ENCODE data around the gene DSCAM.
"Not testable (repeated sequence)": the region's sequence is repeated elsewhere in the genome, so short reads cannot be mapped to it uniquely, and the experiment has no call there.

DSCAM gene

DNA sequence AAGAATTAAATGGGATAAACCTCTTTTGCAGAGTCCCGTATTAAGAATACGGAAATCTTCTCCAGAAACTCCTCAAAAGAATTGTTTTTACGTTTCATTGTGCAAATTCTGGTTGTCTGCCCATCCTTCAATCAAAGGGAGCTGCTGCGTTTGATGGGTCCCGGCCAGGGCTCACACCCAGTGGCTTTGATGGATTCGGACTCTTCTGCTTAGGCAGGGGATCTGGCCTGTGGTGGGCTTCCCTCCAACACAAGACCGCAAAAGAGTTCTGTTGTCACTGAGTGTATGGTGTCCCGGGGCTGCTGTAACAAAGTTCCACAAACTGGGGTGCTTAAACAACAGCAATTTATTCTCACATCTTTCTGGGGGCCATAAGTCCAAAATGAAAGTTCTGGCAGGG, 577.7 kb downstream of the DSCAM start:
- in situ Hi-C loops (cut with MboI; ENCODE audit: low sequenced_read_pairs): no loop called here

DNA sequence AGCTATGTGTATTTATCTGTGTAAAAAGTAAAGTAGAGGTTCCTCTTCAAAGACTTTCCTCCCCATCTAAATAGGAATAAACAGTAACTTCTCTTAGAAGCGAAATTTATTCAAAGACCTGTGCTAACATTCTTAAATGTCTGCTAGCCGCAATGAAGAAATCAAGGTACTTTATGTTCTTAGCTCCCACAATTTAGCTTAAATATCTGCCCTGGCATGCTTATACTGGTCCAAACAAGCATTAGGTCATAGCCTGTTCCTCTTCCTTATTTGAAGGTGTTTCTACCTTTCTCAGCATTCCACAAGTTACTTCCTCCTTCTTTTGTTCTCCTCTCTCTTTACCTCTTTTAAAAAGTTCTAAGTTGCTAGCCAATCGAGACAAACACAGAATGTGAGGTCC, 588.5 kb downstream of the DSCAM start:
- in situ Hi-C loops (cut with MboI; ENCODE audit: low sequenced_read_pairs): not testable (repeated sequence)

- in situ Hi-C loops (cut with MboI; ENCODE audit: low sequenced_read_pairs): no loop called here
Measured at GRCh38 chr21:40257342-40257741, 589.6 kb downstream of the DSCAM start.

DNA sequence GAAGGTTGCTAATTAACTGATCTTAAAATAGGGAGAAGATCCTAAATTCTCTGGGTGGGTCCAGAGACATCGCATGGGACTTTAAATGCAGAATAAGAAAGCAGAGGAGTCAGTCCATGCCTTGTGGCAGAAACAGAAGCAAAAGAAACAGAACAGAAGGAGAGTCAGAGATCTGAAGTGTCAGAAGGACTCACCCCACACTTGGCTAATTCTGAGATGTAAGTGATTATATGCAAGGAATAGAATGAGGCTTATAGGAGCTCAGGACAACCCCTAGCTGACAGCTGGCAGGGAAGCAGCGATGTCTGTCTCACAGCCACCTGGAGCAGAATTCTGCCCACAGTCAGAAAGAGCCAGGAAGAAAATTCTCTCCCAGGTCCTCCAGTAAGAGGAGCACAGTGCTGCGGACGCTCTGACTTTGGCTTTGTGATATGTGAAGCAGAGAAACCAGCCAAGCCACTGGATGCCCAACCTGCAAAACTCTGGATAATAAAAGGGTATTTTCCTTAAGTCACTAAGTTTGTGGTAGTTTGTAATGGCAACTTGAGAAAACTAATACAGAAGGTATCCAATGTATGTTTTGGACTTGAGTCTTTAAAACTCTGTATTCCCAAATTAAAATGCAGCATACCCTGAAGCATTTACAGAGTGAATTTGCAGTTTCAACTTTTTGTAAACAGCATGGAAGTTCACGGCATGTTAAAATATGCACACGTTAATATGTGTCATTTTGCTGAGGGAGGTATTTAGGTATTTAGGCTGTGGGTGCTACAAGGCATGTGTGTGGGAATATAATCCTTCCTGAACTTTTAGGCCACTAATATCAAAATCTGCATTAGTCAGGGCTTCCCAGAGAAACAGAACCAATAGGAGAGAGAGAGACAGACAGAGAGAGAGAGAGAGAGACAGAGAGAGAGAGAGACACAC, 591.2 kb downstream of the DSCAM start:
- in situ Hi-C loops (cut with MboI; ENCODE audit: low sequenced_read_pairs): no loop called here

- in situ Hi-C loops (cut with MboI; ENCODE audit: low sequenced_read_pairs): no loop called here
Measured at GRCh38 chr21:40254540-40255465, 592.2 kb downstream of the DSCAM start.

DNA sequence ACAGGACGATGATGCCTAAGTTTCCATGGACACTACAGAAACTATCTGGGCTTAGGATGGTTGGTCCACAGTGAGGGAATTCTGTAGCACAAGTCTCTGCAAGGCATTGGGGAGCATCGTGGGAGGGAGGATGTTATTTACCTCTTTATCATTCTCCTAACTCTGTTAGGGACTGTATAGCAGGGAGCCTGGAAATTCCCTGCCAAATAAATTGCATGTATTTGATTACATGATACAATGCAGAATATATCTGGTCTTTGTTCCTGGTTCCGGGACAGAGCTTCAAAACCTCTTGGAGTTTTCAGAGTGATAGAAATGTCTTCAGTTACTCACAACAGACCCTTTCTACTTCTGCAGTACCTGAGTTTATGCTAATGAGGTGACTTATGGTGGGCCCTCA, 593.8 kb downstream of the DSCAM start:
- in situ Hi-C loops (cut with MboI; ENCODE audit: low sequenced_read_pairs): no loop called here

DNA sequence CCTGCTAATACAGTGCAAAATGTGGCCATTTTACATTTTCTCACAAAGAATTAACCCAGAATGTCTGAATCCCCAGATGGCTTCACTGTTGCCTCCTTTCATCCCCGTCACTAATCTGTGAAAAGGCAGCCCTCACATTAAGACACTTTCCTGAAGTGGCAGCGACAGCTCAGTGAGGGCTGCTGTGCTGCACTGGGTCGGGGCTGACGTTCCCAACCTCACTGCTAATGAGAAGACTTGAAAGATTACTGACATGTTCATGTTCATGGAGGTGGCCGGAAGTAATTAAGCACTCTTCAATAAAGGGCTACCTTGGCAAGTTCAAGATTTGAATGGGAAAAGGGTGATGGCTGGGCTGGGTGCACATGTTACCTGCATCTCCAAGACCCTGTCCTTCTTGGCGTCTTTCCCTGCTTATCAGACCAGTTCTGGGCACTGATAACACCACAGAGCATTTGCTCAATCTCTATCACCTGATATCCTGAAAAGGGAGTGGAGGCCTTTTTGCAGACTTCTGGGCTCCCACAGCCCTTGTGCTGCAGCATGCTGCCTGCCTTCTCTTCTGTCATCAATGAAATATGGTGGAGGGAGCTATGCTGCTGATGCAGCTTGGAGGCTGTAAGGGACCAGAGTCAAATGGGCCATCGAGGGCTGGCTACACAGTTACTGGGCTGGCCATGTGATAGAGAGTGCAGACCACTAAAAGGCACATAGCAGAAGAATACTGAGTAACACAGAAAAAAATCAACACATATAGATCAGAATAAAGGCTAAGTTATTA, 596.3 kb downstream of the DSCAM start:
- in situ Hi-C loops (cut with MboI; ENCODE audit: low sequenced_read_pairs): no loop called here

DNA sequence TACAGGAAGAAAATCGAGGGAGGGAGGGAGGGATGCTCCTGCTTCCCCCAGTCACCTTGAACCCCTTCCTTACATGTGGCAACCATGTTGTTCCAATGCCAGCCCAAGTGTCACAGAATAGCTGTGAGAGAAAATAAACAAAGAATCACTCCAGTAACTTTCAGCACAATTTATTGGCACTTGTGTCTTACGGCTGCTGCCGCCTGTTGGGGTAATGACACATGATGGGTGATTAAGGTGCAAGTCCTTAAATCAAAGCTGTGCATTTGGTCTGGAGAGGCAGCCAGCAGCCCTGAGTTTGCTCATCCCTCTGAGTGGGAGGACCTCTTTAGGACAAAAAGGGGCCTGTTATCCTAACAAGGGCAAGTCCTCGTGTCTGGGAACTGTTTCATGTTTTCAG, 602.0 kb downstream of the DSCAM start:
- in situ Hi-C loops (cut with MboI; ENCODE audit: low sequenced_read_pairs): no loop called here

- in situ Hi-C loops (cut with MboI; ENCODE audit: low sequenced_read_pairs): no loop called here
Measured at GRCh38 chr21:40243685-40244084, 603.3 kb downstream of the DSCAM start.

DNA sequence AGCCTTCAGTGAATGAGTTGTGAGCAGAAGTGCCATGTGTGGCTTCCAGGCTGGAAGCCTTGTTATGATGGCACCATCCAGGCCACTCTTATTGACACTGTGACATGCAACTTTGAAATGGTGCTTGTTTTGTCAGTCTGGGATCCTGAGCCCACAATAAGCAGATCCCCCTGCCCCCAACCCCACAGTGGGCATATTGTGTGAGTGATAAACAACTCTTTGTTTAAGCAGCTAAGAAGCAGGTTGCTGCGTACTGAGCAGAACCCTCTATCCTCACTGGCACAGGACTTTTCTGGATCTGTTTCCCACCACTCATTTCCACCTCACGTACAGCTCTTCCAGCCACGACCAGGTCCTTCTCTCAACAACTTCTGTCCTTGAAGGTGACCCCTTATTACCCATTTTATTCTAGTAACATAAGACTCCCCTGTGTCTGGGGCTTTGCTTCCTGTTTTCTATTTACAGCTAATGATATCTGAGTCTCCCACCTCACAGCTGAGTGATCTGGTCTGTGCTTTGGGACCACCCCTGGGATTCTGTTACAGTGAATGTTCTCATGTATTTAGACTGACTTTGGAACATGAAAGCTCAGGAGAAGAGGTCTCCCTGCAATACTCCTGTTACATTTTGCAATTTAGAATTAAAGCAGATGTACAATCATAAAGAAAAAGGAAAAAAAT, 604.2 kb downstream of the DSCAM start:
- in situ Hi-C loops (cut with MboI; ENCODE audit: low sequenced_read_pairs): no loop called here

GRCh38 chr21:40235528-40235927, 611.4 kb downstream of the DSCAM start:
- in situ Hi-C loops (cut with MboI; ENCODE audit: low sequenced_read_pairs): no loop called here

GRCh38 chr21:40231979-40232378, 615.0 kb downstream of the DSCAM start:
- in situ Hi-C loops (cut with MboI; ENCODE audit: low sequenced_read_pairs): no loop called here

- in situ Hi-C loops (cut with MboI; ENCODE audit: low sequenced_read_pairs): no loop called here
Measured at GRCh38 chr21:40227096-40227495, 619.9 kb downstream of the DSCAM start.

GRCh38 chr21:40215941-40216340, 631.0 kb downstream of the DSCAM start:
- in situ Hi-C loops (cut with MboI; ENCODE audit: low sequenced_read_pairs): no loop called here

DNA sequence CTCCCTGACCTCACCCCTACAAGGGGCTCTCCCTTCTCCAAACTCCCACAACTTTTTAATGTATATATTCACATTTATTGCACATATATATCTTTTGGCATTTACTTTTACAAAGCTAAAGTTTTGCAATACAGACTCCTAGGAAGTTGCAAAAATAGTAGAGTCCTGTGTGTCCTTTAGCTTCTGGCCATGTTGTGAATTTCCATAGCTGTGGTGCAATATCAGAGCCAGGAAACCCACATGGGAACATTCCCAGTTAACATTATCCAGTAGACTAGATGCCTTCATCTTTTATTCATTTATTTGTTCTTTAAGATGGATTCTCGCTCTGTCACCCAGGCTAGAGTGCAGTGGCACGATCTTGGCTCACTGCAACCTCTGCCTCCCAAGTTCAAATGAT, 636.7 kb downstream of the DSCAM start:
- in situ Hi-C loops (cut with MboI; ENCODE audit: low sequenced_read_pairs): no loop called here

GRCh38 chr21:40208948-40209345, 638.0 kb downstream of the DSCAM start:
- in situ Hi-C loops (cut with MboI; ENCODE audit: low sequenced_read_pairs): no loop called here

DNA sequence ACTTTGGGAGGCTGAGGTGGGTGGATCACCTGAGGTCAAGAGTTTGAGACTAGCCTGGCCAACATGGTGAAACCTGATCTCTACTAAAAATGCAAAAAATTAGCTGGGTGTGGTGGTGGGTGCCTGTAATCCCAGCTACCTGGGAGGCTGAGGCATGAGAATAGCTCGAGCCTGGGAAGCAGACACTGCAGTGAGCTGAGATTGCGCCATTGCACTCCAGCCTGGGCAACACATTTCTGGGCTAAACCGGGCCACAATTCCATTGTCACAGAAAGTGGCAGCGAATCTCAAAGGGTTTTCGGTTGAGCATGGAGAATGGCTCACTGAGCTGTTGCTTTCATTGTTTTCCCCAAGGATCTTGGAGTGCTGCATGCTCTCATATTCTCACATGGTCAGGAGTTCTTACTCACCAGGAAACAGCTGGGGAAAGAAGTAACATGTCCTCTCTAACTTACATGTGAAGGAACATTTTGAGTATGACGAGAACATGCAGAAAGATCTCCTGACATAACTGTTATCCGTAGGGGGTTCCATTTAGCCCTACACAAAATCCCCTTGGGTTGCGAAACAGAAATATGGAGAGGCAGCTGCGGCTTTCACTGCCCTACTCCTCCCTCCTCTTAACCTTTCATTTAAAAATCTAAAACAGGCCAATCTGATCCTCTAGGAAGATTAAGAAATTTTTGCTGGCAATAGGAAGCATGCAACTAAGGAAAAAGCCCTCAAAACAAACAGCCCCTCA, 638.6 kb downstream of the DSCAM start:
- in situ Hi-C loops (cut with MboI; ENCODE audit: low sequenced_read_pairs): no loop called here

DNA sequence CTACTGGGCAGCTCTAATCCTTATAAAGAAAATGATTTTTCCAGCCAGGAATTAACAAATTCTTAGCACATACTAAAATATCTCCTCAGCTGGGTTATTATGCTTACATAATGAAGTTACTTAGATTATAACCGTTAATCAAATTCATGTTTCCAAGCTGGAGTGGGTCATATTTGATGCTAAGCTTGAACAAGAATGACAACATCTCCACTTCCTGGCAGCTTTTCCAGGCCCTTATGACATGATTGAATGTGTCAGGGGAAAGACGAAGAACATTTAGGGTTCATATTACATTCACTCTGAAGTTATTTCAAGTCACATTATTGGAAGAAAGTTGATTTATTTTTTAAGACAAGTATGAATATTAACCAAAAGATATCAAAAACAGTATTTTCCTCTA, 646.0 kb downstream of the DSCAM start:
- in situ Hi-C loops (cut with MboI; ENCODE audit: low sequenced_read_pairs): no loop called here

- in situ Hi-C loops (cut with MboI; ENCODE audit: low sequenced_read_pairs): no loop called here
Measured at GRCh38 chr21:40200126-40200525, 646.8 kb downstream of the DSCAM start.

Measured in HL-60/S4 (cell line).